Fibroblast of lung (primary cell): ENCODE data around the gene GNL3L. TPM values are rescaled to one million over a fixed set of nuclear protein-coding genes. Genes with fewer than 3 reads are reported as not detected.
A peak's percentile ranks its signal among the peaks of the same experiment; 100 is the strongest.
"Not testable (repeated sequence)": the region's sequence is repeated elsewhere in the genome, so short reads cannot be mapped to it uniquely, and the experiment has no call there.

Source experiments
- DNase-seq, 2 donors: peaks; one replicate each; pipeline versions ENCODE4 v3.0.0 to v3.0.0-alpha.2; 2010; ENCODE audit warnings: low read depth in 2 of 2
- H2AFZ ChIP-seq: 2 replicates; pipeline ENCODE4 v1.5.1; 2012; ENCODE audit warnings: low read length, control low read depth, inconsistent platforms
- H3K27ac ChIP-seq: 2 replicates; pipeline ENCODE4 v1.5.1; 2011; ENCODE audit warnings: low read length, control low read depth; ENCODE audit not compliant: insufficient read depth
- H3K27me3 ChIP-seq: 2 replicates; pipeline ENCODE4 v1.5.1; 2011; ENCODE audit warnings: mild to moderate bottlenecking, low read length; ENCODE audit not compliant: control insufficient read depth, insufficient read depth
- H3K36me3 ChIP-seq: 2 replicates; pipeline ENCODE4 v1.5.1; 2011; ENCODE audit warnings: low read length; ENCODE audit not compliant: control insufficient read depth, insufficient read depth
- H3K4me1 ChIP-seq: 2 replicates; pipeline ENCODE4 v1.5.1; 2011; ENCODE audit warnings: low read length; ENCODE audit not compliant: control insufficient read depth, insufficient read depth; ENCODE audit errors: extremely low read depth
- H3K4me2 ChIP-seq: 2 replicates; pipeline ENCODE4 v1.5.1; 2011; ENCODE audit warnings: low read length, control low read depth; ENCODE audit not compliant: insufficient read depth; ENCODE audit errors: extremely low read depth
- H3K4me3 ChIP-seq, 4 experiments: fragments of 200-600 bp in 1 of 4; sonication (generic) in 1 of 4; replicated peaks in 1 of 4; 2 replicates each; pipeline ENCODE4 v1.5.1; 2011 to 2016; ENCODE audit warnings: low read length in 4 of 4, low read depth in 3 of 4, mild to moderate bottlenecking in 3 of 4, control low read depth in 2 of 4, inconsistent platforms in 1 of 4, mixed read lengths in 1 of 4; ENCODE audit not compliant: insufficient read depth in 1 of 4; ENCODE audit errors: control extremely low read depth in 1 of 4
- H3K79me2 ChIP-seq: 2 replicates; pipeline ENCODE4 v1.5.1; 2012; ENCODE audit warnings: mild to moderate bottlenecking, low read length, inconsistent platforms; ENCODE audit not compliant: control insufficient read depth, insufficient read depth
- H3K9ac ChIP-seq: 2 replicates; pipeline ENCODE4 v1.5.1; 2011; ENCODE audit warnings: mild to moderate bottlenecking, low read length, control low read depth; ENCODE audit not compliant: insufficient read depth
- H3K9me3 ChIP-seq: 2 replicates; pipeline ENCODE4 v1.5.1; 2012; ENCODE audit warnings: low read depth, low read length; ENCODE audit not compliant: control insufficient read depth, insufficient read depth
- H4K20me1 ChIP-seq: 2 replicates; pipeline ENCODE4 v1.5.1; 2011; ENCODE audit warnings: low read length; ENCODE audit not compliant: control insufficient read depth, insufficient read depth; ENCODE audit errors: extremely low read depth
- EZH2 ChIP-seq: IDR thresholded peaks from 2 replicates; pipeline ENCODE4 v1.5.1; 2012; ENCODE audit warnings: low read length, control low read depth, mild to moderate bottlenecking; ENCODE audit errors: missing control alignments
- polyA plus RNA-seq, 2 donors: library from polyadenylated mRNA; depleted of rRNA in 1 of 2; stranded (reverse) in 1 of 2; unstranded in 1 of 2; fragments of >200 nt; gene quantifications; 2 replicates each; pipeline ENCODE4 v1.2.1, GENCODE V29; 2011 to 2012; ENCODE audit warnings: missing spikeins in 1 of 2
- total RNA-seq: library from RNA; depleted of rRNA; stranded (reverse); fragments of >200 nt; gene quantifications from 2 replicates; pipeline ENCODE4 v1.2.1, GENCODE V29; 2014
- TF ChIP-seq, protein P1 (sequence below), 2 donors: IDR thresholded peaks in 1 of 2; conservative IDR thresholded peaks in 1 of 2; 1 replicate in 1 of 2; 2 replicates in 1 of 2; pipeline ENCODE4 v1.5.1; 2011 to 2012; ENCODE audit warnings: low read length in 2 of 2, control low read depth in 1 of 2, inconsistent platforms in 1 of 2, low read depth in 1 of 2, mild to moderate bottlenecking in 1 of 2

GNL3L gene
- total and polyA plus RNA-seq, 2 donors (not counting 1 experiment from before 2014, with no cell fraction given) = 17.3 to 29.3 TPM

DNA sequence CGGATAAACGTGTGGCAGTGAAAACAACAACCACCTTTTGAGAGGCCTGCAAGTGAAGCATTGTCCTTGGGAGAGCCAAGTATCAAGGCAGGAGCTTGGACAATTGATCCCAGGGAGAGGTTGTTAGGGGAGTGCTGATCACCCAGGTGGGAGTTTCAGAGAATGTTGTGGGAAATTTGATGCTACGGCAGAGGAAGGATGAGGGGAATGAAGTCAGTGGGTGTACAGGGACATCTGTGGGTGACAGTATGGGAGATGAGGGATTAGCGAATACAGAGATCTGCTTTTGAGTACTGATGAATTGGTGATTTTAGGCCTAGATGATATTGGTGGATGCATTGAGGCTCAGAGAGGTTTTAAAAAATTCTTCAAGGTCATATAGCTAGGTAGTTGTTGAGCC is 4.3 kb downstream of the GNL3L start:
- Histone ChIP-seq H3K27me3 (no peaks in the 10 kb centered on the region), H3K4me2 (no peak overlapping the region), H3K4me1 (no peaks in the 10 kb centered on the region)

DNA sequence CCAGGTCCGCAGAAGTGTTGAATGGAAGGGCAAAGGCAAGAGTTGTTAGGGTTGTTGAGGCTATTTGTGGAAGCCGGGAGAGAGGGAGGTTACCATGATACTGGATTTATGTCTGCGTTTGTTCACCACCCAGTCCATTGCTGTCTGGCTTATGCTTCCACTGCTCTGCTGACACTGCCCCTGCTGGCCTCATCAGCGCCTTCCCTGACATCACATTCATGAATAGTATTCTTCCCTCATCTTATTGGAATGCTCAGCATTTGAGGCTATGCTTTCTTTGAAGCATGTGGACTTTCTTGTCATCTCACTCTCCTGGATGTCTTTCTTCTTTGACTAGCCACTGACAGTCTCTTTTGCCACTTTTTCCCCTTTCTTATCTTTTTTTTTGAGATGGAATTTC is 10.3 kb downstream of the GNL3L start:
- no peak overlapping the region for H3K9ac ChIP-seq
- DNase-seq = peak; percentile 11 to 68
- H3K4me2 ChIP-seq = no peak overlapping the region
- H3K9me3 ChIP-seq = no peaks in the 10 kb centered on the region
- no peak overlapping the region for H3K27ac ChIP-seq
- no peak overlapping the region for H2AFZ ChIP-seq
- no peaks in the 10 kb centered on the region for H3K79me2 ChIP-seq
- no peak overlapping the region for H3K4me3 ChIP-seq
- H3K4me1 ChIP-seq = no peaks in the 10 kb centered on the region
- TF ChIP-seq, protein P1, sequence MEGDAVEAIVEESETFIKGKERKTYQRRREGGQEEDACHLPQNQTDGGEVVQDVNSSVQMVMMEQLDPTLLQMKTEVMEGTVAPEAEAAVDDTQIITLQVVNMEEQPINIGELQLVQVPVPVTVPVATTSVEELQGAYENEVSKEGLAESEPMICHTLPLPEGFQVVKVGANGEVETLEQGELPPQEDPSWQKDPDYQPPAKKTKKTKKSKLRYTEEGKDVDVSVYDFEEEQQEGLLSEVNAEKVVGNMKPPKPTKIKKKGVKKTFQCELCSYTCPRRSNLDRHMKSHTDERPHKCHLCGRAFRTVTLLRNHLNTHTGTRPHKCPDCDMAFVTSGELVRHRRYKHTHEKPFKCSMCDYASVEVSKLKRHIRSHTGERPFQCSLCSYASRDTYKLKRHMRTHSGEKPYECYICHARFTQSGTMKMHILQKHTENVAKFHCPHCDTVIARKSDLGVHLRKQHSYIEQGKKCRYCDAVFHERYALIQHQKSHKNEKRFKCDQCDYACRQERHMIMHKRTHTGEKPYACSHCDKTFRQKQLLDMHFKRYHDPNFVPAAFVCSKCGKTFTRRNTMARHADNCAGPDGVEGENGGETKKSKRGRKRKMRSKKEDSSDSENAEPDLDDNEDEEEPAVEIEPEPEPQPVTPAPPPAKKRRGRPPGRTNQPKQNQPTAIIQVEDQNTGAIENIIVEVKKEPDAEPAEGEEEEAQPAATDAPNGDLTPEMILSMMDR (conservative IDR thresholded peaks at IDR 0.05 in 1 of 2, IDR thresholded peaks at IDR 0.05 in 1 of 2; ENCODE audit: low read depth in 1 of 2, low read length in 2 of 2) = peak in 1 of 2 donors; percentile 6
- TF ChIP-seq EZH2 = no peak
- no peaks in the 10 kb centered on the region for H4K20me1 ChIP-seq
- no peaks in the 10 kb centered on the region for H3K27me3 ChIP-seq
- peaks cover 4% of the 10 kb centered on the region for H3K36me3 ChIP-seq

More for the DNA sequence above, 4.3 kb downstream of the GNL3L start:
- DNase-seq = no peak
- Histone ChIP-seq H3K9me3 (no peaks in the 10 kb centered on the region), H4K20me1 (no peaks in the 10 kb centered on the region), H2AFZ (no peak overlapping the region), H3K36me3 (peaks cover 1% of the 10 kb centered on the region), H3K4me3 (no peak overlapping the region), H3K27ac (no peak overlapping the region), H3K79me2 (peaks cover 24% of the 10 kb centered on the region), H3K9ac (no peak overlapping the region)
- no peak for TF ChIP-seq EZH2
- TF ChIP-seq, protein P1 (conservative IDR thresholded peaks at IDR 0.05 in 1 of 2, IDR thresholded peaks at IDR 0.05 in 1 of 2; ENCODE audit: low read depth in 1 of 2, low read length in 2 of 2) = no peak

DNA sequence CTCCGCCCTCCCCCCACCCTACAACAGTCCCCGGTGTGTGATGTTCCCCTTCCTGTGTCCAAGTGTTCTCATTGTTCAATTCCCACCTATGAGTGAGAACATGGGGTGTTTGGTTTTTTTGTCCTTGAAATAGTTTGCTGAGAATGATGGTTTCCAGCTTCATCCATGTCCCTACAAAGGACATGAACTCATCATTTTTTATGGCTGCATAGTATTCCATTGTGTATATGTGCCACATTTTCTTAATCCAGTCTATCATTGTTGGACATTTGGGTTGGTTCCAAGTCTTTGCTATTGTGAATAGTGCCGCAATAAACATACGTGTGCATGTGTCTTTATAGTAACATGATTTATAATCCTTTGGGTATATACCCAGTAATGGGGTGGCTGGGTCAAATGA is 12.2 kb downstream of the GNL3L start:
- H3K4me1 ChIP-seq, H2AFZ ChIP-seq, DNase-seq: not testable (repeated sequence)

More for the DNA sequence above, 12.2 kb downstream of the GNL3L start:
- not testable (repeated sequence) for H3K27ac ChIP-seq, H3K4me2 ChIP-seq, H3K4me3 ChIP-seq, H3K27me3 ChIP-seq, H3K9me3 ChIP-seq, H3K79me2 ChIP-seq, H4K20me1 ChIP-seq, H3K36me3 ChIP-seq, H3K9ac ChIP-seq
